ENCODE data around the gene KRTAP5-1.

KRTAP5-1 gene

GRCh38 chr11:1562469-1563148 lies 22.5 kb downstream of the KRTAP5-1 start:
- Histone ChIP-seq H3K4me2 (no peak overlapping the region), H4K20me1 (ENCODE audit: insufficient read depth) (no peaks in the 10 kb centered on the region), H3K36me3 (ENCODE audit: insufficient read depth) (no peaks in the 10 kb centered on the region), H3K9ac (no peak overlapping the region), H3K4me1 (ENCODE audit: low read depth, poor library complexity, severe bottlenecking) (no peaks in the 10 kb centered on the region), H2AFZ (ENCODE audit: low read depth) (no peak overlapping the region), H3K4me3 (IDR thresholded peaks at IDR 0.05; ENCODE audit: insufficient read depth, low read depth, low read length) (no peak overlapping the region), H3K27ac (no peak overlapping the region), H3K27me3 (ENCODE audit: insufficient read depth, low read depth) (no peaks in the 10 kb centered on the region), H3K79me2 (ENCODE audit: insufficient read depth, low read depth) (no peaks in the 10 kb centered on the region)
- no peak for TF ChIP-seq CTCF (conservative IDR thresholded peaks at IDR 0.05; ENCODE audit: low read depth, low read length)

GRCh38 chr11:1561955-1562354 lies 23.1 kb downstream of the KRTAP5-1 start:
- Histone ChIP-seq H3K36me3 (ENCODE audit: insufficient read depth) (no peaks in the 10 kb centered on the region), H3K4me3 (IDR thresholded peaks at IDR 0.05; ENCODE audit: insufficient read depth, low read depth, low read length) (no peak overlapping the region), H4K20me1 (ENCODE audit: insufficient read depth) (no peaks in the 10 kb centered on the region), H2AFZ (ENCODE audit: low read depth) (no peak overlapping the region), H3K27ac (no peak overlapping the region), H3K79me2 (ENCODE audit: insufficient read depth, low read depth) (no peaks in the 10 kb centered on the region), H3K27me3 (ENCODE audit: insufficient read depth, low read depth) (no peaks in the 10 kb centered on the region), H3K4me2 (no peak overlapping the region), H3K4me1 (ENCODE audit: low read depth, poor library complexity, severe bottlenecking) (no peaks in the 10 kb centered on the region), H3K9ac (no peak overlapping the region)
- no peak for TF ChIP-seq CTCF (conservative IDR thresholded peaks at IDR 0.05; ENCODE audit: low read depth, low read length)

GRCh38 chr11:1561266-1561665 lies 23.8 kb downstream of the KRTAP5-1 start:
- H3K27me3 ChIP-seq (ENCODE audit: insufficient read depth, low read depth): no peaks in the 10 kb centered on the region
- no peak overlapping the region for H3K27ac ChIP-seq
- H3K4me1 ChIP-seq (ENCODE audit: low read depth, poor library complexity, severe bottlenecking): no peaks in the 10 kb centered on the region
- no peaks in the 10 kb centered on the region for H3K36me3 ChIP-seq (ENCODE audit: insufficient read depth)
- no peak overlapping the region for H3K9ac ChIP-seq
- H4K20me1 ChIP-seq (ENCODE audit: insufficient read depth): no peaks in the 10 kb centered on the region
- H3K4me2 ChIP-seq: no peak overlapping the region
- TF ChIP-seq CTCF (conservative IDR thresholded peaks at IDR 0.05; ENCODE audit: low read depth, low read length): no peak
- no peaks in the 10 kb centered on the region for H3K79me2 ChIP-seq (ENCODE audit: insufficient read depth, low read depth)
- no peak overlapping the region for H2AFZ ChIP-seq (ENCODE audit: low read depth)
- no peak overlapping the region for H3K4me3 ChIP-seq (IDR thresholded peaks at IDR 0.05; ENCODE audit: insufficient read depth, low read depth, low read length)

GRCh38 chr11:1560649-1561251 lies 24.3 kb downstream of the KRTAP5-1 start:
- H3K79me2 ChIP-seq (ENCODE audit: insufficient read depth, low read depth): no peaks in the 10 kb centered on the region
- H3K27me3 ChIP-seq (ENCODE audit: insufficient read depth, low read depth): no peaks in the 10 kb centered on the region
- H3K4me3 ChIP-seq (IDR thresholded peaks at IDR 0.05; ENCODE audit: insufficient read depth, low read depth, low read length): no peak overlapping the region
- H3K4me1 ChIP-seq (ENCODE audit: low read depth, poor library complexity, severe bottlenecking): no peaks in the 10 kb centered on the region
- H3K27ac ChIP-seq: no peak overlapping the region
- H2AFZ ChIP-seq (ENCODE audit: low read depth): no peak overlapping the region
- H3K4me2 ChIP-seq: no peak overlapping the region
- no peaks in the 10 kb centered on the region for H4K20me1 ChIP-seq (ENCODE audit: insufficient read depth)
- TF ChIP-seq CTCF (conservative IDR thresholded peaks at IDR 0.05; ENCODE audit: low read depth, low read length): no peak
- H3K9ac ChIP-seq: no peak overlapping the region
- H3K36me3 ChIP-seq (ENCODE audit: insufficient read depth): no peaks in the 10 kb centered on the region
